K562 (cell line): ENCODE results near the gene RAB3GAP1. TPM values are rescaled to one million over a fixed set of nuclear protein-coding genes. Genes with fewer than 3 reads are reported as not detected.

ENCODE experiments used
- ATAC-seq: fragments of 200-7000 bp; cut with Tn5 transposase; 3 replicates; pipeline ENCODE4 v1.9.1; 2020; ENCODE audit warnings: moderate library complexity
- BruUV-seq: library from RNA; stranded (reverse); fragments of 400-500 nt; replicated peaks from 2 replicates; lab custom pipeline; 2021; lab: Mats Ljungman, UMichigan
- CTCF ChIA-PET: fragments of 300-600 bp; formaldehyde crosslinking; extraction: SDS; loops from one replicate; lab custom pipeline; 2021; ENCODE audit warnings: low intra/inter-chr PET ratio; lab: Yijun Ruan, JAX
- POLR2A ChIA-PET: fragments of 300-600, 350-650 bp; sonication (Branson Sonifier 250); formaldehyde crosslinking; extraction: SDS; loops from one replicate; lab custom pipeline; 2021; ENCODE audit warnings: antibody characterized with exemption, inconsistent platforms; lab: Yijun Ruan, JAX
- DNase-seq, 4 experiments: peaks; one replicate each; pipeline versions ENCODE4 v3.0.0 to v3.0.0-alpha.2; 2011 to 2018; ENCODE audit warnings: low spot score in 3 of 4, mixed read lengths in 3 of 4; ENCODE audit errors: extremely low read depth in 1 of 4
- FAIRE-seq: peaks from 2 replicates; lab custom pipeline; 2011; peaks lifted over from hg19 to GRCh38; lab: Jason Lieb, UNC
- H2AFZ ChIP-seq: 2 replicates; pipeline ENCODE4 v1.6.0; 2011; ENCODE audit warnings: low read depth, low read length, control low read depth, inconsistent platforms
- H3K27ac ChIP-seq: fragments of 200-600 bp; 3 replicates; pipeline ENCODE4 v1.8.0; 2011; ENCODE audit warnings: low read depth, mild to moderate bottlenecking, control low read depth, inconsistent platforms, low read length, moderate library complexity, mixed read lengths; ENCODE audit errors: extremely low read depth
- H3K27me3 ChIP-seq, 2 experiments: fragments of 300-600 bp in 1 of 2; 2 replicates in 1 of 2; 3 replicates in 1 of 2; pipeline versions ENCODE4 v1.6.0 to v1.8.0; 2011; ENCODE audit warnings: inconsistent platforms in 2 of 2, low read length in 2 of 2, mild to moderate bottlenecking in 1 of 2, mixed read lengths in 1 of 2, moderate library complexity in 1 of 2; ENCODE audit not compliant: control insufficient read depth in 2 of 2, insufficient read depth in 2 of 2
- H3K36me3 ChIP-seq: fragments of 300-600 bp; 3 replicates; pipeline ENCODE4 v1.8.0; 2011; ENCODE audit warnings: mild to moderate bottlenecking, low read length, inconsistent platforms; ENCODE audit not compliant: control insufficient read depth, insufficient read depth
- H3K4me1 ChIP-seq, 2 experiments: fragments of 200-600 bp in 1 of 2; replicated peaks in 1 of 2; 2 replicates in 1 of 2; 3 replicates in 1 of 2; pipeline versions ENCODE4 v1.5.1 to v1.8.0; 2011; ENCODE audit warnings: inconsistent platforms in 2 of 2, low read length in 2 of 2, mild to moderate bottlenecking in 1 of 2, mixed read lengths in 1 of 2, moderate library complexity in 1 of 2; ENCODE audit not compliant: control insufficient read depth in 2 of 2, insufficient read depth in 2 of 2
- H3K4me2 ChIP-seq: 2 replicates; pipeline ENCODE4 v1.6.1; 2011; ENCODE audit warnings: low read length, control low read depth, inconsistent platforms, mixed read lengths; ENCODE audit not compliant: insufficient read depth
- H3K4me3 ChIP-seq: fragments of 200-600 bp; sonication (generic), shearing (Covaris generic); 2 replicates; pipeline ENCODE4 v1.5.1; 2016; ENCODE audit warnings: control low read depth, inconsistent platforms
- H3K79me2 ChIP-seq: fragments of 200-600 bp; 3 replicates; pipeline ENCODE4 v1.8.0; 2011; ENCODE audit warnings: low read length, inconsistent platforms; ENCODE audit not compliant: control insufficient read depth, insufficient read depth
- H3K9ac ChIP-seq, 2 experiments: 2 replicates each; pipeline versions ENCODE4 v1.6.0 to v1.6.1; 2011; ENCODE audit warnings: low read depth in 2 of 2, low read length in 2 of 2, control low read depth in 1 of 2, inconsistent platforms in 1 of 2, mild to moderate bottlenecking in 1 of 2, mixed read lengths in 1 of 2; ENCODE audit not compliant: insufficient read depth in 1 of 2
- H3K9me1 ChIP-seq: one replicate; pipeline ENCODE4 v1.6.0; 2011; ENCODE audit warnings: inconsistent platforms, mild to moderate bottlenecking, low read length, moderate library complexity; ENCODE audit not compliant: control insufficient read depth, insufficient read depth
- H3K9me3 ChIP-seq: replicated peaks from 2 replicates; pipeline ENCODE4 v1.5.1; 2011; ENCODE audit warnings: low read depth, low read length, inconsistent platforms; ENCODE audit not compliant: control insufficient read depth, insufficient read depth
- H4K20me1 ChIP-seq: replicated peaks from 2 replicates; pipeline ENCODE4 v1.6.1; 2011; ENCODE audit warnings: low read length, inconsistent platforms, mixed read lengths; ENCODE audit not compliant: control insufficient read depth, insufficient read depth
- ATF1 ChIP-seq, 2 experiments: fragments of 450-650 bp in 1 of 2; IDR thresholded peaks; 2 replicates each; pipeline ENCODE4 v1.6.1; 2016; ENCODE audit warnings: missing compliant biosample characterization in 1 of 2, missing genetic modification characterization in 1 of 2
- ATF3 ChIP-seq, 2 experiments: fragments of 450-650 bp in 1 of 2; sonication (generic) in 1 of 2; formaldehyde crosslinking in 1 of 2; IDR thresholded peaks in 1 of 2; conservative IDR thresholded peaks in 1 of 2; 2 replicates each; pipeline versions ENCODE4 v1.6.1 to v1.8.1; 2016 to 2023; ENCODE audit warnings: mild to moderate bottlenecking in 2 of 2, moderate library complexity in 2 of 2, inconsistent platforms in 1 of 2, missing genetic modification reagents in 1 of 2
- BCL6 ChIP-seq: fragments of 250-450 bp; sonication (Bioruptor Pico); IDR thresholded peaks from 2 replicates; pipeline ENCODE4 v1.4.0; 2020
- DNMT1 ChIP-seq: fragments of 450-650 bp; IDR thresholded peaks from 2 replicates; pipeline ENCODE4 v1.6.1; 2016; ENCODE audit warnings: antibody characterized with exemption, mild to moderate bottlenecking
- ETV6 ChIP-seq, 3 experiments: fragments of 150-350 bp in 1 of 3; sonication (generic) in 1 of 3; formaldehyde crosslinking in 1 of 3; IDR thresholded peaks; 2 replicates each; pipeline versions ENCODE4 v1.6.1 to v1.8.0; 2014 to 2022; ENCODE audit warnings: borderline replicate concordance in 2 of 3, low read depth in 2 of 3, antibody characterized with exemption in 1 of 3, low read length in 1 of 3, mild to moderate bottlenecking in 1 of 3, missing genetic modification reagents in 1 of 3
- GTF2A2 ChIP-seq: IDR thresholded peaks from 2 replicates; pipeline ENCODE4 v1.6.1; 2016; ENCODE audit warnings: mild to moderate bottlenecking, missing genetic modification characterization, missing compliant biosample characterization
- HDAC2 ChIP-seq: fragments of 450-650 bp; IDR thresholded peaks from 2 replicates; pipeline ENCODE4 v1.6.1; 2016; ENCODE audit warnings: mild to moderate bottlenecking
- NFE2L1 ChIP-seq: fragments of 450-650 bp; IDR thresholded peaks from 2 replicates; pipeline ENCODE4 v1.6.1; 2016; ENCODE audit warnings: missing genetic modification characterization, low read depth, mild to moderate bottlenecking, missing compliant biosample characterization, moderate library complexity, borderline replicate concordance
- POLR2G ChIP-seq: fragments of 200-400 bp; formaldehyde crosslinking; IDR thresholded peaks from 2 replicates; pipeline ENCODE4 v1.6.1; 2017; ENCODE audit warnings: low read depth, mild to moderate bottlenecking, antibody characterized with exemption, low read length, moderate library complexity
- SIN3A ChIP-seq, 2 experiments: fragments of 150-350 bp in 1 of 2; IDR thresholded peaks; 2 replicates each; pipeline ENCODE4 v1.6.1; 2011 to 2016; ENCODE audit warnings: borderline replicate concordance in 2 of 2, low read depth in 2 of 2, low read length in 2 of 2, mild to moderate bottlenecking in 2 of 2, moderate library complexity in 2 of 2; ENCODE audit not compliant: control insufficient read depth in 1 of 2
- SMAD4 ChIP-seq: fragments of 250-450 bp; sonication (Bioruptor Pico); conservative IDR thresholded peaks from 2 replicates; pipeline ENCODE4 v1.8.0; 2021; ENCODE audit warnings: inconsistent platforms, mild to moderate bottlenecking, moderate library complexity
- TEAD1 ChIP-seq, 2 experiments: fragments of 450-650 bp in 1 of 2; sonication (generic) in 1 of 2; formaldehyde crosslinking; IDR thresholded peaks; 2 replicates each; pipeline versions ENCODE4 v1.4.0 to v1.8.0; 2020 to 2022; ENCODE audit warnings: mild to moderate bottlenecking in 2 of 2, missing genetic modification reagents in 1 of 2
- ZNF431 ChIP-seq: sonication (generic); formaldehyde crosslinking; IDR thresholded peaks from 2 replicates; pipeline ENCODE4 v1.8.0; 2022; ENCODE audit warnings: mild to moderate bottlenecking, missing genetic modification reagents
- ZNF644 ChIP-seq: fragments of 200-800 bp; sonication (Bioruptor generic); IDR thresholded peaks from 2 replicates; pipeline ENCODE4 v1.6.1; 2016; ENCODE audit warnings: low read depth, missing genetic modification characterization, missing compliant biosample characterization
- WGBS: fragments of 100-300 bp; shearing (Covaris generic); methylation state at CpG from one replicate; pipeline ENCODE4 v1.1.6; 2016; ENCODE audit warnings: low coverage, mixed read lengths; ENCODE audit not compliant: insufficient coverage; ENCODE audit errors: missing lambda C conversion rate; 5-methylcytosine and 5-hydroxymethylcytosine counted together
- in situ Hi-C: fragments of 300-500 bp; cut with MboI; formaldehyde crosslinking; loops from 4 replicates; pipeline ENCODE4 v1.15.0; 2018; ENCODE audit warnings: inconsistent platforms, mixed read lengths
- intact Hi-C: fragments of 100-400 bp; cut with micrococcal nuclease; formaldehyde crosslinking; loops from 2 replicates; pipeline ENCODE4 v1.14.2; 2022
- polyA plus RNA-seq, 8 experiments: library from polyadenylated mRNA; depleted of rRNA in 4 of 8; stranded (reverse) in 5 of 8; unstranded in 3 of 8; fragments of >200 nt; fragmentation: Nextera tagmentation in 2 of 8; fragmentation: Illumina TruSeq in 1 of 8; extraction: Ambion mirVana in 2 of 8; extraction: Trizol in 1 of 8; gene quantifications; 2 replicates each; pipeline versions ENCODE4 v1.2.1 to v1.2.3, GENCODE V29; 2011 to 2014; ENCODE audit warnings: inconsistent platforms in 1 of 8, missing spikeins in 1 of 8
- total RNA-seq, 7 experiments: library from RNA; depleted of rRNA in 6 of 7; stranded (reverse); fragments of >200 nt in 6 of 7; fragmentation: Illumina TruSeq in 2 of 7; extraction: Trizol in 2 of 7; gene quantifications; 2 replicates each; pipeline versions ENCODE4 v1.2.1 to v1.2.3, GENCODE V29; 2011 to 2021; ENCODE audit warnings: low replicate concordance in 1 of 7
- TF ChIP-seq, protein P1 (sequence below): fragments of 250-450 bp; sonication (Bioruptor Pico); IDR thresholded peaks from 2 replicates; pipeline ENCODE4 v1.5.0; 2020; ENCODE audit warnings: mild to moderate bottlenecking
- TF ChIP-seq, protein P2 (sequence below): fragments of 200-800 bp; sonication (Bioruptor generic); IDR thresholded peaks from 2 replicates; pipeline ENCODE4 v1.6.1; 2017; ENCODE audit warnings: missing genetic modification characterization, missing compliant biosample characterization

The RAB3GAP1 gene
- total and polyA plus RNA-seq, 9 of the 15 experiments (the other 6 are each of a cell fraction or from before 2014, with no cell fraction given): 15.5 to 48.6 (median 33.0) TPM

DNA sequence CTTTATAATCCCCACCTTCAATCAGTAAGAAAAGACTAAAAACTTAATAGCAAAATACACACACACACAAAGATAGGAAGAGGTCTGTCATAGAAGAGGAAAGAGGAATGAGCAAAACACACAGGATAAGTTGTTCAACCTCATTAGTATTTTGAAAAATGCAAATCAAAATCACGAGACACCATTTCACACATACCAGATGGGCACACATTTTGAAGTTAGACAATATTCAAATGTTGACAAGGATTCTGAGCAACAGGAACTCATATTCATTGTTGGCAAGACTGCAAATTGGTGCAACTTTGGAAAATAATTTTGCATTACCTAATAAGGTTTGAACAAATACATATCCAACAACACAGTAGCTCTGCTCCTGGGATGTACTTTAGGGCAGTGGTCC is 127.6 kb downstream of the RAB3GAP1 start:
- no peak overlapping the region for H2AFZ ChIP-seq
- no peak overlapping the region for H3K27ac ChIP-seq
- no peak for DNase-seq
- intact Hi-C loops (loop anchor here (10.0 kb wide), 1 partner anchor 175 kb away; no protein-coding TSS in a partner anchor), in situ Hi-C loops (no loop called here)
- peaks cover 3% of the 10 kb centered on the region for H3K9me1 ChIP-seq
- H3K4me2 ChIP-seq: no peak overlapping the region
- H3K9me3 ChIP-seq: no peaks in the 10 kb centered on the region; the same call in 1 of the 2 replicates
- 92% methylated on average over 1 of the region's 1 CpG for WGBS
- H3K9ac ChIP-seq: no peak overlapping the region
- H4K20me1 ChIP-seq: no peaks in the 10 kb centered on the region
- H3K27me3 ChIP-seq: no peaks in the 10 kb centered on the region
- H3K36me3 ChIP-seq: peaks cover 11% of the 10 kb centered on the region; the same call in 2 of the 3 replicates
- H3K4me1 ChIP-seq: no peaks in the 10 kb centered on the region
- H3K79me2 ChIP-seq: no peaks in the 10 kb centered on the region
- no TSS peak for BruUV-seq
- CTCF ChIA-PET: no interaction called here
- FAIRE-seq: no peak
- POLR2A ChIA-PET: interaction anchor here (0.6 kb wide), 1 partner anchor 848 kb away, joined by 3 read pairs; no protein-coding TSS in a partner anchor
- ATAC-seq: no peak
- H3K4me3 ChIP-seq: no peak overlapping the region
- no peak for TF ChIP-seq BCL6 (CRISPR knock-in tag)
- TF ChIP-seq GTF2A2 (tag): no peak
- no peak for TF ChIP-seq TEAD1 (CRISPR knock-in tag; IDR thresholded peaks at IDR 0.05)
- TF ChIP-seq SIN3A (IDR thresholded peaks at IDR 0.05; ENCODE audit: borderline replicate concordance in 2 of 2, control insufficient read depth in 1 of 2, low read depth in 2 of 2, low read length in 2 of 2): no peak
- TF ChIP-seq, protein P1, sequence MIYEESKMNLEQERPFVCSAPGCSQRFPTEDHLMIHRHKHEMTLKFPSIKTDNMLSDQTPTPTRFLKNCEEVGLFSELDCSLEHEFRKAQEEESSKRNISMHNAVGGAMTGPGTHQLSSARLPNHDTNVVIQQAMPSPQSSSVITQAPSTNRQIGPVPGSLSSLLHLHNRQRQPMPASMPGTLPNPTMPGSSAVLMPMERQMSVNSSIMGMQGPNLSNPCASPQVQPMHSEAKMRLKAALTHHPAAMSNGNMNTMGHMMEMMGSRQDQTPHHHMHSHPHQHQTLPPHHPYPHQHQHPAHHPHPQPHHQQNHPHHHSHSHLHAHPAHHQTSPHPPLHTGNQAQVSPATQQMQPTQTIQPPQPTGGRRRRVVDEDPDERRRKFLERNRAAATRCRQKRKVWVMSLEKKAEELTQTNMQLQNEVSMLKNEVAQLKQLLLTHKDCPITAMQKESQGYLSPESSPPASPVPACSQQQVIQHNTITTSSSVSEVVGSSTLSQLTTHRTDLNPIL: no peak
- TF ChIP-seq NFE2L1 (tag): no peak
- no peak for TF ChIP-seq SMAD4
- TF ChIP-seq ZNF644 (tag): no peak
- TF ChIP-seq, protein P2, sequence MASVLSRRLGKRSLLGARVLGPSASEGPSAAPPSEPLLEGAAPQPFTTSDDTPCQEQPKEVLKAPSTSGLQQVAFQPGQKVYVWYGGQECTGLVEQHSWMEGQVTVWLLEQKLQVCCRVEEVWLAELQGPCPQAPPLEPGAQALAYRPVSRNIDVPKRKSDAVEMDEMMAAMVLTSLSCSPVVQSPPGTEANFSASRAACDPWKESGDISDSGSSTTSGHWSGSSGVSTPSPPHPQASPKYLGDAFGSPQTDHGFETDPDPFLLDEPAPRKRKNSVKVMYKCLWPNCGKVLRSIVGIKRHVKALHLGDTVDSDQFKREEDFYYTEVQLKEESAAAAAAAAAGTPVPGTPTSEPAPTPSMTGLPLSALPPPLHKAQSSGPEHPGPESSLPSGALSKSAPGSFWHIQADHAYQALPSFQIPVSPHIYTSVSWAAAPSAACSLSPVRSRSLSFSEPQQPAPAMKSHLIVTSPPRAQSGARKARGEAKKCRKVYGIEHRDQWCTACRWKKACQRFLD (CRISPR knock-in tag): no peak
- no peak for TF ChIP-seq POLR2G
- TF ChIP-seq HDAC2: no peak
- no peak for TF ChIP-seq DNMT1
- TF ChIP-seq ETV6 (IDR thresholded peaks at IDR 0.05; ENCODE audit: borderline replicate concordance in 1 of 2, low read depth in 2 of 2, low read length in 1 of 2): no peak
- no peak for TF ChIP-seq ETV6 (CRISPR knock-in tag; IDR thresholded peaks at IDR 0.05; ENCODE audit: borderline replicate concordance)
- no peak for TF ChIP-seq ATF1 (CRISPR knock-in tag; IDR thresholded peaks at IDR 0.05)
- TF ChIP-seq ATF1 (tag; IDR thresholded peaks at IDR 0.05): no peak
- no peak for TF ChIP-seq ATF3 (IDR thresholded peaks at IDR 0.05)
- TF ChIP-seq ATF3 (CRISPR knock-in tag; conservative IDR thresholded peaks at IDR 0.05): no peak
- no peak for TF ChIP-seq ZNF431 (CRISPR knock-in tag)
